OCI-LY7 (cell line): ENCODE measurements around the gene TTLL5.

Source experiments
- CTCF ChIP-seq: fragments of 200-600 bp; sonication (generic); conservative IDR thresholded peaks from 2 replicates; pipeline ENCODE4 v1.5.1; 2014; ENCODE audit warnings: mild to moderate bottlenecking, antibody characterized with exemption, low read length, moderate library complexity, mixed read lengths
- EZH2phosphoT487 ChIP-seq: fragments of 200-600 bp; sonication (generic); IDR thresholded peaks from 2 replicates; pipeline ENCODE4 v1.6.1; 2018; ENCODE audit warnings: low read depth, borderline replicate concordance, mild to moderate bottlenecking, mixed run types, antibody characterized with exemption, low read length, moderate library complexity, mixed read lengths

DNA sequence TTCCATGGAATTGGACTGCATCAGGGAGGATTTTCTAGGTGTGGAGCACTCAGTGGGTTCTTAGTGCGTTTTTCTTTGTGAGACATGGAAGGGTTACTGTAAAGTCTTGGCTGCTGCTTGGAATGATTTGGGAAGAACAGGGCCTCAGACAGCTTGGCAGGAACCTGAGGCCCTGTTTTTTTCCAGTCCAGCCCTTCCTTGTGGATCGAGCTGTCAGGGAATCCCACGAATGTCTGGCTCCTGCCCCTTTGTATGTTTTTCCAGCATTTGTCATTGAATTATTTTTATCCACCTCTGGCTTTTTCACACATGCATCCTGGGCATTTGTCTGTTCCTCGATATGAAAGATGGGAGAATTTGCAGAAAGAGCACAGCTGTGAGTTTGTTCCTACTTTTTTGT lies 162.3 kb downstream of the TTLL5 start:
- TF ChIP-seq CTCF, result no peak
- TF ChIP-seq EZH2phosphoT487, result no peak
